ENCODE measurements around the gene DDX1. TPM values are rescaled to one million over a fixed set of nuclear protein-coding genes. Genes with fewer than 3 reads are reported as not detected.

The DDX1 gene
- total RNA-seq, 1 donor from 2014 or later: 60.4 TPM

- no peaks in the 10 kb centered on the region for H3K36me3 ChIP-seq
- intact Hi-C loops (cut with DNase I): no loop called here
- no peaks in the 10 kb centered on the region for H3K9me3 ChIP-seq
- H3K27me3 ChIP-seq (ENCODE audit: low read depth): no peaks in the 10 kb centered on the region
- peaks cover 5% of the 10 kb centered on the region for H3K4me1 ChIP-seq
- TF ChIP-seq, protein P1, sequence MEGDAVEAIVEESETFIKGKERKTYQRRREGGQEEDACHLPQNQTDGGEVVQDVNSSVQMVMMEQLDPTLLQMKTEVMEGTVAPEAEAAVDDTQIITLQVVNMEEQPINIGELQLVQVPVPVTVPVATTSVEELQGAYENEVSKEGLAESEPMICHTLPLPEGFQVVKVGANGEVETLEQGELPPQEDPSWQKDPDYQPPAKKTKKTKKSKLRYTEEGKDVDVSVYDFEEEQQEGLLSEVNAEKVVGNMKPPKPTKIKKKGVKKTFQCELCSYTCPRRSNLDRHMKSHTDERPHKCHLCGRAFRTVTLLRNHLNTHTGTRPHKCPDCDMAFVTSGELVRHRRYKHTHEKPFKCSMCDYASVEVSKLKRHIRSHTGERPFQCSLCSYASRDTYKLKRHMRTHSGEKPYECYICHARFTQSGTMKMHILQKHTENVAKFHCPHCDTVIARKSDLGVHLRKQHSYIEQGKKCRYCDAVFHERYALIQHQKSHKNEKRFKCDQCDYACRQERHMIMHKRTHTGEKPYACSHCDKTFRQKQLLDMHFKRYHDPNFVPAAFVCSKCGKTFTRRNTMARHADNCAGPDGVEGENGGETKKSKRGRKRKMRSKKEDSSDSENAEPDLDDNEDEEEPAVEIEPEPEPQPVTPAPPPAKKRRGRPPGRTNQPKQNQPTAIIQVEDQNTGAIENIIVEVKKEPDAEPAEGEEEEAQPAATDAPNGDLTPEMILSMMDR (IDR thresholded peaks at IDR 0.05): no peak
- H3K4me3 ChIP-seq: no peak overlapping the region
- DNase-seq (no peak), ATAC-seq (no peak)
- no peak overlapping the region for H3K27ac ChIP-seq
These were observed 79.7 kb downstream of the DDX1 start for GRCh38 chr2:15671409-15671808.

- H3K4me3 ChIP-seq: no peak overlapping the region
- intact Hi-C loops (cut with DNase I): no loop called here
- ATAC-seq: no peak
These were observed 80.5 kb downstream of the DDX1 start for GRCh38 chr2:15671842-15672815.

GRCh38 chr2:15672961-15673918, 81.6 kb downstream of the DDX1 start:
- H3K36me3 ChIP-seq: no peaks in the 10 kb centered on the region
- no peak overlapping the region for H3K27ac ChIP-seq
- no peak for DNase-seq
- no peaks in the 10 kb centered on the region for H3K9me3 ChIP-seq
- no peaks in the 10 kb centered on the region for H3K27me3 ChIP-seq (ENCODE audit: low read depth)
- no peak for ATAC-seq
- no peak overlapping the region for H3K4me3 ChIP-seq
- peaks cover 5% of the 10 kb centered on the region for H3K4me1 ChIP-seq
- intact Hi-C loops (cut with DNase I): no loop called here
- TF ChIP-seq, protein P1 (IDR thresholded peaks at IDR 0.05): no peak

More at GRCh38 chr2:15671842-15672815, 80.5 kb downstream of the DDX1 start:
- Histone ChIP-seq H3K4me1 (peaks cover 5% of the 10 kb centered on the region), H3K27me3 (ENCODE audit: low read depth) (no peaks in the 10 kb centered on the region), H3K27ac (no peak overlapping the region), H3K9me3 (no peaks in the 10 kb centered on the region), H3K36me3 (no peaks in the 10 kb centered on the region)
- TF ChIP-seq, protein P1 (IDR thresholded peaks at IDR 0.05): no peak
- no peak for DNase-seq

- H3K36me3 ChIP-seq: no peaks in the 10 kb centered on the region
- intact Hi-C loops (cut with DNase I): no loop called here
- no peak overlapping the region for H3K4me3 ChIP-seq
- DNase-seq (peak; percentile 60), ATAC-seq (peak; percentile 78 to 82)
- no peak overlapping the region for H3K27ac ChIP-seq
- peaks cover 5% of the 10 kb centered on the region for H3K4me1 ChIP-seq
- H3K27me3 ChIP-seq (ENCODE audit: low read depth): no peaks in the 10 kb centered on the region
- H3K9me3 ChIP-seq: no peaks in the 10 kb centered on the region
- TF ChIP-seq, protein P1 (IDR thresholded peaks at IDR 0.05): no peak
These were observed 82.4 kb downstream of the DDX1 start for GRCh38 chr2:15673919-15674636.
